ENCODE measurements around the gene TUBA4B.

DNA sequence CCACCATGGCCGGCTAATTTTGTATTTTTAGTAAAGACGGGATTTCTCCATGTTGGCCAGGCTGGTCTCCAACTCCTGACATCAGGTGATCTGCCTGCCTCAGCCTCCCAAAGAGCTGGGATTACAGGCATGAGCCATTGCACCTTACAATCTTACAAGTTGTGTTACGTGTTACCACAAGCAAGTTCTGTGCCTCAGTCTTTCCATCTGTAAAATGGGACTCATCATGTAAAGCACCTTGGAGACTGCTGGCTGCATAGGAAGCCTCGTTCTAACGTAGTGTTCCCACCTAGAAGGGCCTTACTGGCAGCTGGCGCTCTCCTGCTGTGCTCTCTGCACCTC is 36.1 kb downstream of the TUBA4B start:
- TF ChIP-seq, protein P1, sequence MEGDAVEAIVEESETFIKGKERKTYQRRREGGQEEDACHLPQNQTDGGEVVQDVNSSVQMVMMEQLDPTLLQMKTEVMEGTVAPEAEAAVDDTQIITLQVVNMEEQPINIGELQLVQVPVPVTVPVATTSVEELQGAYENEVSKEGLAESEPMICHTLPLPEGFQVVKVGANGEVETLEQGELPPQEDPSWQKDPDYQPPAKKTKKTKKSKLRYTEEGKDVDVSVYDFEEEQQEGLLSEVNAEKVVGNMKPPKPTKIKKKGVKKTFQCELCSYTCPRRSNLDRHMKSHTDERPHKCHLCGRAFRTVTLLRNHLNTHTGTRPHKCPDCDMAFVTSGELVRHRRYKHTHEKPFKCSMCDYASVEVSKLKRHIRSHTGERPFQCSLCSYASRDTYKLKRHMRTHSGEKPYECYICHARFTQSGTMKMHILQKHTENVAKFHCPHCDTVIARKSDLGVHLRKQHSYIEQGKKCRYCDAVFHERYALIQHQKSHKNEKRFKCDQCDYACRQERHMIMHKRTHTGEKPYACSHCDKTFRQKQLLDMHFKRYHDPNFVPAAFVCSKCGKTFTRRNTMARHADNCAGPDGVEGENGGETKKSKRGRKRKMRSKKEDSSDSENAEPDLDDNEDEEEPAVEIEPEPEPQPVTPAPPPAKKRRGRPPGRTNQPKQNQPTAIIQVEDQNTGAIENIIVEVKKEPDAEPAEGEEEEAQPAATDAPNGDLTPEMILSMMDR (IDR thresholded peaks at IDR 0.05 in 4 of 5, conservative IDR thresholded peaks at IDR 0.05 in 1 of 5), result no peak
- no peak for TF ChIP-seq POLR2A (IDR thresholded peaks at IDR 0.05)
